H9 (cell line): Measurements from ENCODE around the gene ANKRD22. TPM values are rescaled to one million over a fixed set of nuclear protein-coding genes. Genes with fewer than 3 reads are reported as not detected.

Experiments used
- DNase-seq: peaks from one replicate; pipeline ENCODE4 v3.0.0-alpha.2; 2017
- H2AFZ ChIP-seq: one replicate; pipeline ENCODE4 v1.6.1; 2013; ENCODE audit warnings: mild to moderate bottlenecking, low read length, control low read depth, moderate library complexity
- H2AK5ac ChIP-seq: 2 replicates; pipeline ENCODE4 v1.6.1; 2013; ENCODE audit warnings: low read length, control low read depth, mixed read lengths; ENCODE audit not compliant: insufficient read length
- H2BK120ac ChIP-seq: one replicate; pipeline ENCODE4 v1.6.1; 2013; ENCODE audit warnings: low read depth, mild to moderate bottlenecking, low read length, control low read depth, inconsistent platforms; ENCODE audit not compliant: poor library complexity, severe bottlenecking
- H2BK12ac ChIP-seq: 2 replicates; pipeline ENCODE4 v1.6.1; 2013; ENCODE audit warnings: low read length, control low read depth, mixed read lengths, low read depth; ENCODE audit not compliant: insufficient read length
- H2BK15ac ChIP-seq: 2 replicates; pipeline ENCODE4 v1.6.1; 2013; ENCODE audit warnings: low read depth, low read length, control low read depth
- H2BK20ac ChIP-seq: one replicate; pipeline ENCODE4 v1.6.1; 2013; ENCODE audit warnings: low read depth, mild to moderate bottlenecking, low read length, control low read depth, inconsistent platforms; ENCODE audit not compliant: poor library complexity, severe bottlenecking
- H2BK5ac ChIP-seq: 2 replicates; pipeline ENCODE4 v1.6.1; 2013; ENCODE audit warnings: low read length, control low read depth, mixed read lengths; ENCODE audit not compliant: insufficient read length
- H3K14ac ChIP-seq: 2 replicates; pipeline ENCODE4 v1.6.1; 2013; ENCODE audit warnings: low read length, control low read depth; ENCODE audit not compliant: insufficient read depth
- H3K18ac ChIP-seq: 2 replicates; pipeline ENCODE4 v1.6.1; 2013; ENCODE audit warnings: low read depth, mild to moderate bottlenecking, mixed read lengths, low read length, control low read depth; ENCODE audit not compliant: insufficient read length
- H3K23ac ChIP-seq: 2 replicates; pipeline ENCODE4 v1.6.1; 2013; ENCODE audit warnings: low read length, control low read depth, mixed read lengths, low read depth; ENCODE audit not compliant: insufficient read length
- H3K23me2 ChIP-seq: 2 replicates; pipeline ENCODE4 v1.6.1; 2013; ENCODE audit warnings: low read depth, mild to moderate bottlenecking, mixed read lengths, low read length, control low read depth; ENCODE audit not compliant: insufficient read length, poor library complexity, severe bottlenecking
- H3K27ac ChIP-seq: 2 replicates; pipeline ENCODE4 v1.5.1; 2013; ENCODE audit warnings: low read length, control low read depth, mixed read lengths, low read depth; ENCODE audit not compliant: insufficient read length
- H3K27me3 ChIP-seq: 2 replicates; pipeline ENCODE4 v1.6.1; 2013; ENCODE audit warnings: low read length, control low read depth, inconsistent platforms; ENCODE audit not compliant: insufficient read depth
- H3K4ac ChIP-seq: 2 replicates; pipeline ENCODE4 v1.6.1; 2013; ENCODE audit warnings: low read depth, mild to moderate bottlenecking, control low read depth, inconsistent platforms, low read length, moderate library complexity
- H3K4me1 ChIP-seq: 2 replicates; pipeline ENCODE4 v1.6.1; 2013; ENCODE audit warnings: low read length, control low read depth, inconsistent platforms; ENCODE audit not compliant: insufficient read depth
- H3K4me2 ChIP-seq: 2 replicates; pipeline ENCODE4 v1.6.1; 2013; ENCODE audit warnings: low read length, control low read depth, mixed read lengths; ENCODE audit not compliant: insufficient read length, insufficient read depth
- H3K56ac ChIP-seq: 2 replicates; pipeline ENCODE4 v1.6.1; 2013; ENCODE audit warnings: low read depth, mild to moderate bottlenecking, mixed read lengths, low read length, control low read depth; ENCODE audit not compliant: insufficient read length
- H3K79me1 ChIP-seq: 2 replicates; pipeline ENCODE4 v1.6.1; 2013; ENCODE audit warnings: low read depth, mild to moderate bottlenecking, moderate library complexity, low read length, control low read depth, inconsistent platforms; ENCODE audit not compliant: insufficient read depth, poor library complexity, severe bottlenecking
- H3K79me2 ChIP-seq: 2 replicates; pipeline ENCODE4 v1.6.1; 2013; ENCODE audit warnings: low read length, control low read depth, inconsistent platforms; ENCODE audit not compliant: insufficient read depth
- H3K9ac ChIP-seq: 2 replicates; pipeline ENCODE4 v1.6.1; 2013; ENCODE audit warnings: low read length, control low read depth, mixed read lengths; ENCODE audit not compliant: insufficient read length; ENCODE audit errors: extremely low read depth
- H3K9me3 ChIP-seq: one replicate; pipeline ENCODE4 v1.6.1; 2013; ENCODE audit warnings: low read depth, low read length, inconsistent platforms; ENCODE audit not compliant: control insufficient read depth
- H3T11ph ChIP-seq: one replicate; pipeline ENCODE4 v1.6.1; 2013; ENCODE audit warnings: mild to moderate bottlenecking, low read length, control low read depth, inconsistent platforms
- H4K20me1 ChIP-seq: one replicate; pipeline ENCODE4 v1.6.1; 2013; ENCODE audit not compliant: control insufficient read depth, insufficient read length, insufficient read depth
- H4K5ac ChIP-seq: 2 replicates; pipeline ENCODE4 v1.6.1; 2013; ENCODE audit warnings: low read depth, mild to moderate bottlenecking, mixed read lengths, low read length, control low read depth; ENCODE audit not compliant: insufficient read length
- H4K8ac ChIP-seq: replicated peaks from 2 replicates; pipeline ENCODE4 v1.6.1; 2013; ENCODE audit warnings: low read length, control low read depth, mixed read lengths, low read depth; ENCODE audit not compliant: insufficient read length
- H4K91ac ChIP-seq: 2 replicates; pipeline ENCODE4 v1.6.1; 2013; ENCODE audit warnings: low read depth, mild to moderate bottlenecking, moderate library complexity, mixed read lengths, low read length, control low read depth; ENCODE audit not compliant: insufficient read length
- H3K27ac Mint-ChIP-seq, 3 experiments: 2 replicates in 2 of 3; 3 replicates in 1 of 3; pipeline ENCODE4 v1.8.0; 2020 to 2021; ENCODE audit warnings: mixed read lengths in 3 of 3, mild to moderate bottlenecking in 1 of 3, moderate library complexity in 1 of 3
- H3K27me3 Mint-ChIP-seq: 2 replicates; pipeline ENCODE4 v1.8.0; 2021; ENCODE audit warnings: low read depth, mild to moderate bottlenecking, moderate library complexity, mixed read lengths
- H3K36me3 Mint-ChIP-seq, 3 experiments: 2 replicates in 2 of 3; 3 replicates in 1 of 3; pipeline ENCODE4 v1.8.0; 2020 to 2021; ENCODE audit warnings: low read depth in 3 of 3, mixed read lengths in 3 of 3; ENCODE audit not compliant: insufficient read depth in 1 of 3
- H3K4me1 Mint-ChIP-seq, 2 experiments: 2 replicates each; pipeline ENCODE4 v1.8.0; 2020; ENCODE audit warnings: mixed read lengths in 2 of 2
- H3K4me3 Mint-ChIP-seq, 2 experiments: 2 replicates in 1 of 2; 3 replicates in 1 of 2; pipeline ENCODE4 v1.8.0; 2020 to 2021; ENCODE audit warnings: mild to moderate bottlenecking in 2 of 2, mixed read lengths in 2 of 2, moderate library complexity in 1 of 2
- H3K9me3 Mint-ChIP-seq, 2 experiments: 2 replicates in 1 of 2; 3 replicates in 1 of 2; pipeline ENCODE4 v1.8.0; 2020; ENCODE audit warnings: mild to moderate bottlenecking in 2 of 2, mixed read lengths in 2 of 2, moderate library complexity in 1 of 2
- CTCF ChIP-seq: fragments of 200-600 bp; sonication (generic); conservative IDR thresholded peaks from 3 replicates; pipeline ENCODE4 v1.8.0; 2021; ENCODE audit warnings: antibody characterized with exemption, mild to moderate bottlenecking
- WGBS: extraction: QIAGEN DNeasy Blood & Tissue Kit; methylation state at CpG from one replicate; pipeline ENCODE4 v1.1.7; 2013; ENCODE audit warnings: missing lambda C conversion rate, low lambda C conversion rate, mixed read lengths; ENCODE audit not compliant: insufficient read length; ENCODE audit errors: extremely low coverage; 5-methylcytosine and 5-hydroxymethylcytosine counted together
- total RNA-seq: library from RNA; stranded (reverse); gene quantifications from 2 replicates; pipeline ENCODE4 v1.2.1, GENCODE V29; 2021

Gene ANKRD22
- total RNA-seq, 1 experiment from 2014 or later = not detected

GRCh38 chr10:88805924-88806323 is 45.7 kb downstream of the ANKRD22 start:
- Histone ChIP-seq H2AK5ac (no peak overlapping the region), H3K79me2 (no peaks in the 10 kb centered on the region), H3K27me3 (no peaks in the 10 kb centered on the region), H3K23me2 (no peaks in the 10 kb centered on the region), H3K9ac (no peak overlapping the region), H2BK5ac (no peak overlapping the region), H3K56ac (no peak overlapping the region), H3K4me1 (0 out of 2 replicates have a peak, but pooled peaks cover 2% of the 10 kb centered on the region), H3K18ac (no peak overlapping the region), H3K27ac (no peak overlapping the region), H3K79me1 (no peaks in the 10 kb centered on the region), H2BK15ac (no peak overlapping the region), H2BK120ac (no peak overlapping the region), H3K14ac (no peak overlapping the region), H3K9me3 (no peaks in the 10 kb centered on the region), H3T11ph (no peak overlapping the region), H4K20me1 (no peaks in the 10 kb centered on the region), H2AFZ (no peak overlapping the region), H3K23ac (no peak overlapping the region), H2BK20ac (no peak overlapping the region), H2BK12ac (no peak overlapping the region), H3K4me2 (no peak overlapping the region), H4K5ac (no peak overlapping the region), H4K8ac (no peak overlapping the region), H4K91ac (no peak overlapping the region), H3K4ac (no peak overlapping the region)
- WGBS = no CpG with 5 or more reads among the region's 3 CpGs
- Mint-ChIP-seq H3K9me3 (no peaks in the 10 kb centered on the region), H3K36me3 (no peaks in the 10 kb centered on the region), H3K27ac (peak overlapping the region in 1 of 3 experiments; percentile 8; a peak in 2 of 7 replicates), H3K4me1 (peaks cover 10 to 14% of the 10 kb centered on the region in 2 experiments), H3K4me3 (no peak overlapping the region), H3K27me3 (peaks cover 1% of the 10 kb centered on the region)
- DNase-seq = no peak
- no peak for TF ChIP-seq CTCF
